Body of pancreas (tissue), 4 donors: ENCODE data around the gene HMX1. TPM values are rescaled to one million over a fixed set of nuclear protein-coding genes. Genes with fewer than 3 reads are reported as not detected.

Experiments used
- ATAC-seq: fragments of 150-250 bp; one replicate; pipeline ENCODE4 v1.9.1; 2016
- DNase-seq, 4 donors: peaks; one replicate each; pipeline ENCODE4 v3.0.0-alpha.2; 2019
- H3K27ac ChIP-seq, 4 donors: fragments of 200-600 bp; sonication (generic); 1 replicate in 3 of 4; 2 replicates in 1 of 4; pipeline versions ENCODE4 v1.5.1 to v1.6.1; 2016 to 2019; ENCODE audit warnings: mild to moderate bottlenecking in 1 of 4, mixed read lengths in 1 of 4, moderate library complexity in 1 of 4
- H3K27me3 ChIP-seq, 2 donors: fragments of 200-600 bp; sonication (generic); one replicate each; pipeline ENCODE4 v1.6.0; 2016; ENCODE audit warnings: mild to moderate bottlenecking in 1 of 2
- H3K36me3 ChIP-seq, 2 donors: fragments of 200-600 bp; sonication (generic); replicated peaks in 1 of 2; 2 replicates each; pipeline ENCODE4 v1.5.1; 2016; ENCODE audit warnings: low read depth in 2 of 2; ENCODE audit not compliant: insufficient read depth in 1 of 2
- H3K4me1 ChIP-seq: fragments of 200-600 bp; sonication (generic); one replicate; pipeline ENCODE4 v1.6.0; 2016
- H3K4me3 ChIP-seq, 2 donors: fragments of 200-600 bp; sonication (generic); 1 replicate in 1 of 2; 2 replicates in 1 of 2; pipeline ENCODE4 v1.5.1; 2016 to 2019
- H3K9me3 ChIP-seq, 3 donors: fragments of 200-600 bp; sonication (generic); 1 replicate in 2 of 3; 2 replicates in 1 of 3; pipeline ENCODE4 v1.5.1; 2016
- POLR2A ChIP-seq, 3 donors: fragments of 450-650 bp; IDR thresholded peaks; one replicate each; pipeline ENCODE4 v1.6.1; 2016; ENCODE audit warnings: antibody characterized with exemption in 3 of 3, mild to moderate bottlenecking in 2 of 3
- WGBS, 2 donors: methylation state at CpG; one replicate each; pipeline ENCODE4 v1.1.5; 2017; 5-methylcytosine and 5-hydroxymethylcytosine counted together
- intact Hi-C: fragments of 100-400 bp; cut with DNase I; formaldehyde crosslinking; loops from one replicate; pipeline ENCODE4 v1.15.1; 2023
- total RNA-seq, 2 donors: library from RNA; depleted of rRNA; stranded (reverse); fragments of >200 nt; gene quantifications; one replicate each; pipeline ENCODE4 v1.1.0, GENCODE V29; 2016
- TF ChIP-seq, protein P1 (sequence below), 7 experiments: fragments of 450-650 bp in 4 of 7; fragments of 200-600 bp in 3 of 7; sonication (generic) in 3 of 7; IDR thresholded peaks; one replicate each; pipeline ENCODE4 v1.5.1; 2016 to 2019; ENCODE audit warnings: antibody characterized with exemption in 7 of 7

HMX1 gene
- total RNA-seq, 2 donors from 2014 or later, result not detected

DNA sequence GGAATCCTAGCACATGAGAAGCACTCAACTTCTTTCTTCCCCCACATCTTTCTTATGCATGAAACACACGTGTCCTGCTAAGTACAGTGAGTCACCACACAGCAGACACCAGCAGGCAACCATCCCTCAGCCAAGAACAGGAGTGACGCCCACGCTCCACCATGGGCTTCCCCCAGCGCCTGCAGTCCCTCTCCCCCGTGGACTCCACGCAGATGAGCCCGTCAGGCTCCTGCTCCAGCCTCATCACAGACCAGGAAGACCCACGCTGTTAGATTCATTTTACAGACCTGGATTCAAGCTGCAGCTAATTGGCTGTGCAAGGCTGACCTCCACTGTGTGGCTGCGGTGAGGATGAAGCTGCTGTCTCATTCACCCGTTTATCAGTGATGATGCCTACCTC is 16.7 kb downstream of the HMX1 start:
- Histone ChIP-seq H3K27me3 (peaks cover 0 to 14% of the 10 kb centered on the region in 2 donors), H3K4me3 (no peak overlapping the region), H3K27ac (no peak overlapping the region), H3K9me3 (no peaks in the 10 kb centered on the region), H3K36me3 (no peaks in the 10 kb centered on the region), H3K4me1 (peaks cover 17% of the 10 kb centered on the region)
- no peak for DNase-seq
- intact Hi-C loops, result no loop called here
- no peak for TF ChIP-seq POLR2A (IDR thresholded peaks at IDR 0.05)
- TF ChIP-seq, protein P1, sequence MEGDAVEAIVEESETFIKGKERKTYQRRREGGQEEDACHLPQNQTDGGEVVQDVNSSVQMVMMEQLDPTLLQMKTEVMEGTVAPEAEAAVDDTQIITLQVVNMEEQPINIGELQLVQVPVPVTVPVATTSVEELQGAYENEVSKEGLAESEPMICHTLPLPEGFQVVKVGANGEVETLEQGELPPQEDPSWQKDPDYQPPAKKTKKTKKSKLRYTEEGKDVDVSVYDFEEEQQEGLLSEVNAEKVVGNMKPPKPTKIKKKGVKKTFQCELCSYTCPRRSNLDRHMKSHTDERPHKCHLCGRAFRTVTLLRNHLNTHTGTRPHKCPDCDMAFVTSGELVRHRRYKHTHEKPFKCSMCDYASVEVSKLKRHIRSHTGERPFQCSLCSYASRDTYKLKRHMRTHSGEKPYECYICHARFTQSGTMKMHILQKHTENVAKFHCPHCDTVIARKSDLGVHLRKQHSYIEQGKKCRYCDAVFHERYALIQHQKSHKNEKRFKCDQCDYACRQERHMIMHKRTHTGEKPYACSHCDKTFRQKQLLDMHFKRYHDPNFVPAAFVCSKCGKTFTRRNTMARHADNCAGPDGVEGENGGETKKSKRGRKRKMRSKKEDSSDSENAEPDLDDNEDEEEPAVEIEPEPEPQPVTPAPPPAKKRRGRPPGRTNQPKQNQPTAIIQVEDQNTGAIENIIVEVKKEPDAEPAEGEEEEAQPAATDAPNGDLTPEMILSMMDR (IDR thresholded peaks at IDR 0.05), result no peak
- 21 to 32% methylated on average over 5 to 10 of the region's 10 CpGs for WGBS, 2 donors
- ATAC-seq, result no peak

DNA sequence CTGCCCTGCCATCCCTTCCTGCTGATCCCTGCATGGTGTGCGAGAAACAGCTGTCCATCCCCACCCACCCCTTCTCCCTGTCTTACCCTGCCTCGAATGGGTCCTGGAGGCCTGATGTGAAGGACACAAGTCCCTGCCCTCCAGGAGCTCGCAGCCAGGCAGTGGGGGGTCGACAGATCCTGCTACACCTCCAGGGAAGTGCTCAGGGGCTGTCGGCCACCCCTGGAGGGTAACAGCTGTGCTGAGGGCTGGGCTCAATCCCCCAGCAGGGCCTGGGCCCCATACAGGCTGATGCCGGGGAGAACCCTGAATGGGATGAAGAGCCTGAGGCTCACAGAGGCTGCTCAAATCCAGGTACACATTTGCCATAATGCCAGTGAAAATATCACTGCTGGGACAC is 17.6 kb downstream of the HMX1 start:
- DNase-seq (no peak), ATAC-seq (no peak)
- 14 to 21% methylated on average over 5 to 6 of the region's 6 CpGs for WGBS, 2 donors
- TF ChIP-seq, protein P1 (IDR thresholded peaks at IDR 0.05), result no peak
- no peak for TF ChIP-seq POLR2A (IDR thresholded peaks at IDR 0.05)
- no peaks in the 10 kb centered on the region for H3K9me3 ChIP-seq
- no peaks in the 10 kb centered on the region for H3K36me3 ChIP-seq
- peaks cover 0 to 14% of the 10 kb centered on the region in 2 donors for H3K27me3 ChIP-seq
- H3K4me3 ChIP-seq, result no peak overlapping the region
- H3K4me1 ChIP-seq, result peaks cover 17% of the 10 kb centered on the region
- intact Hi-C loops, result no loop called here
- H3K27ac ChIP-seq, result no peak overlapping the region

DNA sequence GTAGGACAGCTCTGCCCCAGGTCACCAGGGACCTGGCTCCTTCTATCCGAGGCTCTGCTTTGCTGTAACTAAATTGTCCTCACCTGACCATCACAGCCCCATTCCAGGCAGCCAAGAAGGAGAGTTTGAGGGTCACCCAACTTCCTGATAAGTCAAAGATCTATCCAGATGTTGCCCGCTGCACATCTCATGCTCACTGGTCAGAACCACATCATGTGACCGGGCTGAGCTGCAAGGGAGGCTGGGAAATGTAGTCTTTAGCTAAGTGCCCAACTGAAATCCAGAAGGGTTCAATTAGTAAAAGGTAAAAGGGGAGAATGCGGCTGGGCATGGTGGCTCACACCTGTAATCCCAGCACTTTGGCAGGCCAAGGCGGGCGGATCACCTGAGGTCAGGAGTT is 18.4 kb downstream of the HMX1 start:
- TF ChIP-seq, protein P1 (IDR thresholded peaks at IDR 0.05), result no peak
- no peak for TF ChIP-seq POLR2A (IDR thresholded peaks at IDR 0.05)
- intact Hi-C loops, result no loop called here
- no peak overlapping the region for H3K4me3 ChIP-seq
- no peak overlapping the region for H3K27ac ChIP-seq
- WGBS, 2 donors, result 73 to 83% methylated on average over 6 of the region's 6 CpGs
- DNase-seq (no peak), ATAC-seq (no peak)
- H3K4me1 ChIP-seq, result peaks cover 14% of the 10 kb centered on the region
- H3K27me3 ChIP-seq, result peaks cover 0 to 14% of the 10 kb centered on the region in 2 donors
- H3K36me3 ChIP-seq, result no peaks in the 10 kb centered on the region
- H3K9me3 ChIP-seq, result no peaks in the 10 kb centered on the region

DNA sequence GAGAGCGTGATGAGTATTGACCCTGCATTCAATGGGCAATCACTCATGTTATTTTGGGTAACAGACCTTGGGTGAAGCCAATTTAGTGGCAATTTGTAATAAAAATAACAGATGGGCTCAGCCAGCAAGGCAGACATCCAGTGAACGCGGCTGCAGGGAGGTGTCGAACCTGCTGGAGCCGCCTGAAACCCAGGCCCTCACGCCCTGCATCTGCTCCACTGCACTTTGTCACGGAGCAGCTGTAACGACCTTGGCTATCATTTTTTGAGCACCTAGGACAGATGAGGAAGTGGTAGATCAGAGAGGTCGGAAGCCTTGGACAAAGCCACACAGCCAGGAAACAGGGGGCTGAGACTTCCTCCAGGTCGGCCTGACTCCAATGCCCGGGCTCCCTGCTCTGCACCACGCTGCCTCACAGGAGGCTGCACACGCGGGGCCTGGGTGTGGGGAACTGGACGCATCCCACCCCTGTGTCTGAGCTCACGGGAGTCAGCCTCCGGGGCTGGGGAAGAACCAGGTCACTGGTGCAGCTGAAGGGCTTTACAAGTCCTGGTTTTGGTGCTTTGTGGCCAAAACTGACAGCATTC is 19.4 kb downstream of the HMX1 start:
- H3K27me3 ChIP-seq, result peaks cover 0 to 8% of the 10 kb centered on the region in 2 donors
- ATAC-seq (no peak), DNase-seq (no peak)
- H3K9me3 ChIP-seq, result no peaks in the 10 kb centered on the region
- intact Hi-C loops, result no loop called here
- no peak for TF ChIP-seq POLR2A (IDR thresholded peaks at IDR 0.05)
- TF ChIP-seq, protein P1 (IDR thresholded peaks at IDR 0.05), result no peak
- H3K27ac ChIP-seq, result no peak overlapping the region
- H3K36me3 ChIP-seq, result no peaks in the 10 kb centered on the region
- H3K4me3 ChIP-seq, result no peak overlapping the region
- H3K4me1 ChIP-seq, result peaks cover 4% of the 10 kb centered on the region
- 55 to 71% methylated on average over 9 to 17 of the region's 17 CpGs for WGBS, 2 donors
